K562 treated with DMSO at 1 percent for 4 hours (cell line): ENCODE measurements around the gene PDLIM1. TPM values are rescaled to one million over a fixed set of nuclear protein-coding genes. Genes with fewer than 3 reads are reported as not detected.

Experiments used
- total RNA-seq: library from RNA; unstranded; fragments of 300-600 nt; gene quantifications from 2 replicates; pipeline ENCODE4 v1.2.3, GENCODE V29; 2022; ENCODE audit not compliant: insufficient read depth

PDLIM1 gene
- 89.3 and 94.2 TPM in 2 replicates for total RNA-seq

DNA sequence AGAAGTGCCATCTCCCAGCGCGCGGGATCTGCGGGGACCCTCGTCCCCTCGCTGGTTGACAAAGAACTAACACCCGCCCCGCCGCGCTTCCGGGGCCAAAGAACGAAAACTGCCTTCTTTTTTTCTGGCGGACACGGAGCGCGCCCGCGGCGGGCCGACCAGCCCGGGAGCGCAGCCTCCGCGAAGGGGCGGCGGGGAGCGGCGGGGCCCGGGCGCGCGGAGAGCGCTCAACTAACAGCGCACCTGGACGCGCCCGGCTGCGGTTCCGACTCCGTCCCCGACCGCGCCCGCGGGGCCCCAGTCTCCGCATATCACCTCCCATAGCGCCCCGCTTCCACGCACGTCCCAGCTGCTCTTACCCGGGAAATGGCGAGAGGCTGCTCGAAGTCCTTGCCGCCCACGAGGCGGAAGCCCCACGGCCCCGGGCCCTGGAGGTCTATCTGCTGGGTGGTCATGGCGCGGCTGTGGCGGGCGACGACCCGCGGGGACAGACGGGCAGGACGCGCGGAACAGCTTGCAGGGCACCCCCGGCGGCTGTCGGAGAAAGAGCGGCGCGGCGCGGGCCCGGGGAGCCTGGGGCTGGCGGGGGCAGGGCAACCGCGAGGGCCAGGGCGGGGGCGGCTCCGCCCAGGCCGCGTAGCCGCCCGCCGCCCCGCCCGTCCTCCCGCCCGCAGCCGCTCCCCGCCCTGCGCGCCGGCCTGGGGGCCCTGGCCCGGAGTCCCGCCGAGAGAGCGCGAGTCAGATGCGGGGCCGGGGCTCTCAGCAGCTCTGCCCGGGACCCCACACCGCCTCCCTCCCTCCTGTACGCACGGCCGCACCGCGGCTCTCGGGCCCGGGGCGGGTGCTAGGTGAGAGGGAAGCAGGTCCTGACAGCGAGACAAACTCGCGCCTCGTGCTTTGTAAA lies at the start of gene PDLIM1:
PDLIM1 (minus strand) TSS at position 543 of the 904 bp plus-strand sequence; CDS start at position 455, 88 bp downstream.

GRCh38 chr10:95193944-95194343 lies 96.9 kb downstream of the PDLIM1 start, which contains the start of gene ACSM6:
TSS of gene ACSM6 (plus strand) at chr10:95194238. CDS start at chr10:95194486, 248 bp downstream.

Other genes with a start within 250 kb of the PDLIM1 start
- not detected in 2 replicates for gene CYP2C8, start 221.5 kb downstream of the PDLIM1 start, total RNA-seq
- gene ACSM6, start 96.8 kb downstream of the PDLIM1 start, total RNA-seq = not detected in 2 replicates